ENCODE data around the gene PTPN7.
"Not testable (repeated sequence)": the region's sequence is repeated elsewhere in the genome, so short reads cannot be mapped to it uniquely, and the experiment has no call there.

PTPN7 gene

GRCh38 chr1:202189001-202189790 lies 28.8 kb upstream of the PTPN7 start:
- DNase-seq: peak; percentile 71 to 76

- no peak for DNase-seq
Measured at GRCh38 chr1:202187697-202188407, 27.4 kb upstream of the PTPN7 start.

GRCh38 chr1:202187041-202187671 lies 26.8 kb upstream of the PTPN7 start:
- no peak for DNase-seq

- DNase-seq: no peak
Measured at GRCh38 chr1:202186327-202186726, 25.9 kb upstream of the PTPN7 start.

GRCh38 chr1:202184750-202185460 lies 24.5 kb upstream of the PTPN7 start:
- peak; percentile 67 to 73 for DNase-seq

- DNase-seq: no peak
Measured at GRCh38 chr1:202182040-202182877, 21.9 kb upstream of the PTPN7 start.

- no peak for DNase-seq
Measured at GRCh38 chr1:202181586-202181985, 21.2 kb upstream of the PTPN7 start.

GRCh38 chr1:202180751-202181139 lies 20.3 kb upstream of the PTPN7 start:
- not testable (repeated sequence) for DNase-seq

- no peak for DNase-seq
Measured at GRCh38 chr1:202179828-202180750, 19.7 kb upstream of the PTPN7 start.

- no peak for DNase-seq
Measured at GRCh38 chr1:202176949-202177927, 16.8 kb upstream of the PTPN7 start.

GRCh38 chr1:202173993-202174392 lies 13.6 kb upstream of the PTPN7 start:
- no peak for DNase-seq

GRCh38 chr1:202172015-202172355 lies 11.6 kb upstream of the PTPN7 start:
- no peak for DNase-seq

GRCh38 chr1:202171292-202172014 lies 11.1 kb upstream of the PTPN7 start:
- DNase-seq: no peak

- no peak for DNase-seq
Measured at GRCh38 chr1:202170726-202171125, 10.3 kb upstream of the PTPN7 start.

- DNase-seq: no peak
Measured at GRCh38 chr1:202168861-202169260, 8.5 kb upstream of the PTPN7 start.

GRCh38 chr1:202167708-202168415 lies 7.5 kb upstream of the PTPN7 start:
- DNase-seq: no peak

- DNase-seq: not testable (repeated sequence)
Measured at GRCh38 chr1:202167054-202167453, 6.7 kb upstream of the PTPN7 start.

All from CD4-positive, alpha-beta T cell treated with Interleukin-1 beta for 1 hour (primary cell).